CD4-positive, alpha-beta T cell treated with Interleukin-6 for 4 hours (primary cell): ENCODE results near the gene ZNF800.

Experiments used
- DNase-seq: peaks from one replicate; pipeline ENCODE4 v3.0.0-alpha.2; 2020; ENCODE audit warnings: mixed read lengths

ZNF800 gene

DNA sequence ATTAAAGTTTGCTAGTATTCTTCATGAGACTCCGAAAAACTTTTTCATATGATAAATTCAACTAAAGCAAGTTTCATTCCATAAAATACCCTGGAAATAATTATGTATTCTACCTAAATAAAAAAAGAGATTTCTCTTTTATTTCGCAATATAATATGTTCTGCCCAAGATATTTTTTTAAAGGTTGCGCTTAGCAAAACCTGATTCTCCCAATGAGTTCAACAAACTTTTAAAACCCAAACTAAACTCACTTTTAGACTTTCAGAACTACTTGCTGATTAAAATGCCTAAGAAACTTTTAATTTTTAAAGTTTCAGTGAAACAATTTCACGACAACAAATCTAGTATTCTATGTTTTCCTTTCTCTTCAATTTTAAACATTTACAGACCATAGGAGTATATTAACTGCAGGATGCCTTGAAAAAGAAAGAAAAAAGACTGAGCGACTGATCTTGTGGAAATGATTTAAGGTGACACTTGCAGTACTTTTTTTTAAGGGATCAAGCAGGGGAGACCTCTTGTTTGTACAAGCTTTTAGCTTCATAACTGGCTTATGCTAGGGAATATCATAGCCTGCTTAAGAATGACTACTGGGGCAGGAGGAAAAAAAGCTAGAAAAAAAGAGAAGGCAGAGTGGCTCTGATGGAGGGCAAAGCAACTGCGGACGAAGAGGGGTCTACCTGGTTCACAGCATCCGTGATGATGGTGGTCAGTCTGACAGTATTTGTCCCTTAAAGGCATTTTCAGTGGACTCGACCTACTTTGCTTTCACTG, 1.5 kb downstream of the ZNF800 start:
- no peak for DNase-seq

GRCh38 chr7:127390186-127390816, 2.2 kb downstream of the ZNF800 start:
- no peak for DNase-seq

GRCh38 chr7:127389321-127389720, 3.2 kb downstream of the ZNF800 start:
- no peak for DNase-seq

DNA sequence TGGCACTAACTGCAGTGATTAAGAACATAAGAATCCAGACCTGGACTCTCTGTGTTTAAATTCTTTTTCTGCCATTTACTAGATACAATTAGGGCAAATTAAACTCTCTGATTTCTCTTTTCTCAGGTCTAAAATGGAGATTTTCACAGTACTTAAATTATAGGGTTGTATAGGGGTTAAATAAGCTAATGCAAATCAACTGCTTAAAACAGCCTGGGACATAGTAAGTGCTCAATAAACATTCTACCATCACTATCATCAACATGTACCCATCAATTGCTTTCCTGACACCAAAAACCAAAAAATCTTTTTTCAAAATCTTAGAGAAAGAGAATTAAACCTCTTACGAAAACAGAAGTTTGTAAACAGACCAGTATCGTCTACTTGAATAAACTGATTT, 4.5 kb downstream of the ZNF800 start:
- DNase-seq = no peak

- DNase-seq = no peak
Measured at GRCh38 chr7:127383123-127383835, 9.2 kb downstream of the ZNF800 start.

- no peak for DNase-seq
Measured at GRCh38 chr7:127382301-127383085, 10.0 kb downstream of the ZNF800 start.

DNA sequence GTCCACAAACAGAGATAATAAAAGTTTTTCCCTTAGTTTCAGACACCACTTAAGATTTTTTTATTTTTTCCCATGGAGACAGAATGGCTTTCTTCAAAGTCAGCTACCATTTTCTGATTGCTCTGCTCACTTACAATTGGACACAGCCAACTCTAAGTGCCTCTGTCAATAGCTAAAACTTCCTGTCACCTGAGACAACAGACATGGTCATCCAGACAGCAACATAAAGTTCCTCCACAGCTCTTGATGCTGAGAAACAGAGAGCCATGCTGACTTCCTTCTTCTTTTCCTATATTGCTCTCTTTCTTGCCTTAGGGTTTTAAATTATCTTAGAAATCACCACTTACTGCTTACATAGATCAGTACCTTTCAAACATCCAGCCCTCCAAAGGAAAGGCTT, 12.0 kb downstream of the ZNF800 start:
- DNase-seq = no peak

DNA sequence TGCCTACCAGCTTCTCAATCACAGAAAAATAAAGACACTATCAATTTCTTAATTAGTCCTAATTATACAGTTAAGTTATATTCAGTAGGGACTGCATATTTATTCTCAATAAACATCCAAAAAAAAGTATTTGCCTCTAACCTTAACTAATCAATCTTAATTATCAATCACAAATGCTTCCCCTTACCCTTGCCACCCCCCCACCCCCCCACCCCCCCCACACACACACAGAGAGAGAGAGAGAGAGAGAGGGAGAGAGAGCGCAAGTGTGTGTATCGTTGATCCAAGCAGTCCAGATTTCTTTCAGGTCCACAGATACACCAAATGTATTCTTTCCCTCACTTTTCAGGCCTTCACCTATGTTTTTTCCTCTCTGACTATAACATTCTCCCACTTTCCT, 12.9 kb downstream of the ZNF800 start:
- no peak for DNase-seq

DNA sequence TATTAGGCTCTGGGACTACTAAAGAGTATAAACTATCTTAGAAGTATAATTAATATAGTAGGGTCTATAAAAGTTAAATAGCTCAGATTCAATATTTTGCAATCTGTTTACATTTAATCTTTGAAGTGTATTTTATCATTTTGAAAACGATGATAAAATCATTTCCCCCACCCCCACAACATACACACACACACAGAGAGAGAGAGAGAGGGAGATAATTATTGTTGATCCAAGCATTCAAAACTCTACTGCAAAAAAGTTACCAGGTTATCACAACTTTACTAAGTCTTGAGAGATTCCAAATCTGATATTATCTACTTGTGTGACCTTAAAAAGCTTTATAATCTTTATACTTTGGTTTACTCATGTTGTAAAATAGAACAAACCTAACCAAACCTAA, 14.0 kb downstream of the ZNF800 start:
- DNase-seq = no peak

- DNase-seq = no peak
Measured at GRCh38 chr7:127377425-127377824, 15.1 kb downstream of the ZNF800 start.

GRCh38 chr7:127375631-127376030, 16.9 kb downstream of the ZNF800 start:
- DNase-seq = no peak

GRCh38 chr7:127367679-127368078, 24.8 kb downstream of the ZNF800 start:
- DNase-seq = no peak

GRCh38 chr7:127366680-127367079, 25.8 kb downstream of the ZNF800 start:
- no peak for DNase-seq

DNA sequence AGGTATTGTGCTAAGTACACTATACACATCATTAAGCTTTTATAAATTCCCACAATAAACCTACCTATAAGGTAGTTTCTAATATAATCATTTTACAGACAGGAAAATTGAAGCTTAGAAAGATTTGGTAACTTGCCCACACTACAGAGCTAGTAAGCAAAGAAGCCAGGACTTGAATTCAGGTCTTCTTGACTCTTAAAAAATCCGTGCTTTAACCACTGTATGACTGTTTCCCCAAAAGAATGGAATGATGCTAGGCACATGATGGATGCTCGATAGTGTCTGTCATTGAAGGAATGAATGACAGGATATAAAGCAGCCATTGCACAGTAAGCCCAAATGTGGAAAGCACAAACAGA, 26.6 kb downstream of the ZNF800 start:
- DNase-seq = no peak

DNA sequence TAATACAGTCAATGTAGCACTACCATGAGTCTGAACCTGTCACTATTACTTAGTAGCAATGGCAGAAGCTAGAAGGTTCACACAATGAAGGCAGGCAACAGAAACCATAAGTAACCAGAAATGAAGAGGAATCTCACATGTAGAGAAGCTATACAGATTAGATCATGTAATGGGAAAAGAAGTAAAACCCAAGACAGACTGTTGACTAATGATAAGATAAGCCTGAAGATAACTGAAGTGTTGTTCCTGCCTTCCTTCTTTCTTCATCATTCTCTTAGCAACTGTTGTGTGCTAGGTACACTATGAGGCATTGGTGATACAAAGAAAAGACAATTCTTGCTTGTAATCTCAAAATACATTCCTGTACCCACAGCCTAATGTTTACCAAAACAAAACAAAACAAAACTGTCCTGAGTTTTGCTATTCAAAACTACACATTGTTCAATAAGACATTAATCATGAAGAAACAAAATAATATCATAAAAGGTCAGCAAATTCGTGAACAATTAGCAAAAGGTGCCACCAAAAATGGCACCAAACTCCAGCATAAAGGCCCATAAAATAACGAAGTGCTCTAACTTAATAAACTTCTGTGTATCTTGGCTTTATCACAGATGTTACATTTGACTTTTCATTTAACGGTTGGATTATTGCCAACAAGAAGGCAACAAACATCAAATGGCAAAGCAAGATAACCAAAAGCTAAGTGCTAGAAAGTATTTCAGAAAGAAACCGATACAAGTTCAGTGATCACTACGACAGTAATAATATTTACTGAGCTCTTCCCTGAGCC, 27.1 kb downstream of the ZNF800 start:
- DNase-seq = no peak

DNA sequence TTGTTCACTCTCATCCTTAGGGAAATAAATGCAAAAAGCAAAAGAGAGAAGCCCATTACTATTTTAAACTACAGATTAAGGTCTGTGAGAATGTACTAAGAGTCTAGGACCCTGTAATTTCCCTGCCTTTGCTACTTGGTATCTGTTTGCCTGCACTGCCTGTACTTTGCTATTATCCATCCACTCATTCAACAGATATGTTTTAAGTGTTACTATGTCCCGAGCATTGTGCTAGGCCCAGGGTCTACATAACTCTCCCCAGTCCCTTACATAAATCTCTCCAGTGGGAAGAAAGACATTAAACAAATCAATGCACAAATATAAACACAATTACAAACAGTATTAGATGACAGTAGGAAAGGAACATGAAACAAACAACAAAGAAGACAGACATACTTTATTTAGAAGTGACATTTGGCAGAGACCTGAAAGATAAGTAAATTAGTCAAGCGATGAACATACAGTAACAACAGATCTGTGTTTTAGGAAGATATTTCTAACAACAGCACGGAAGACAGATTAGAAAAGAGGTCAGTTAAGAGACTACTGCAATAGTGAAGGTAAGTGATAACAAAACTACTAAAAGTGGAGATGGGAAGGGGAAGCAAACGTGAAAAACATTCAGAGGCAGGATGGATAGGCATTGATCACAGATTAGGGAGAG, 30.0 kb downstream of the ZNF800 start:
- DNase-seq = no peak

DNA sequence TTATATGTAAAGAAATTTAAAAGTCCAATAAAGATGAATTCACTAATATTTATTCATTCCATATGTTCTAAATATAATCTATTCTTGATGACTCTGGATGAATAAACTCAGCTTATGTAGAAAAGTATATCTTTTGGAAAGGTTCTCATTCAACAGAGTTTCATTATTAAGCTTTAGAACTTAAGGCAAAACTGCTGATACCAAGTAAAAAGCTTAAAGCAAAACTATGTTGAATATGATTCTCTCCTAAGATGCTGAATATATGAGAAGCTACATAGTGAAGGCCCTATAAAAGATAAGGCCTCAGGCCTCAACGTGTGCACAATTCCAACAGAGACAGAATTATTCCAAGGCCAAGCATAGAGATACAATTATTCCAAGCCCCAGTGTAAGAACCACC, 30.8 kb downstream of the ZNF800 start:
- no peak for DNase-seq

DNA sequence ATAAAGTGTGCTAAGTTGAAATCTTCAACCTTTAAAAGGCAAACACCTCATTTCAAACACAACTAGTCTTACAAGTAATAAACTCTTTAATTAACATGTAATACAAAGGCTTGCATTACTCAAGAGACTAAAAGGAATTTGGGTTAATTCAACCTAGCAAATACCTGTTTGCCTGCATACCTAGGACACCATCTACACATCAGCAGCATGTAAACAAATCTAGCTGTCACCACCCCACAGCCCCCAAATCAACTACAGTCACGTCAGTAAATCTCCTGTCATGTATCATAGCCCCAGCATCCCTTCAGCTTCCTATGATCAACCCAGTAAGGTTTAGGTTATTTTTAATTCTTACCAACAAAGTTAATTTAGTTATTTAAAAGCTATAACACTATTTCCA, 33.5 kb downstream of the ZNF800 start:
- DNase-seq = no peak

DNA sequence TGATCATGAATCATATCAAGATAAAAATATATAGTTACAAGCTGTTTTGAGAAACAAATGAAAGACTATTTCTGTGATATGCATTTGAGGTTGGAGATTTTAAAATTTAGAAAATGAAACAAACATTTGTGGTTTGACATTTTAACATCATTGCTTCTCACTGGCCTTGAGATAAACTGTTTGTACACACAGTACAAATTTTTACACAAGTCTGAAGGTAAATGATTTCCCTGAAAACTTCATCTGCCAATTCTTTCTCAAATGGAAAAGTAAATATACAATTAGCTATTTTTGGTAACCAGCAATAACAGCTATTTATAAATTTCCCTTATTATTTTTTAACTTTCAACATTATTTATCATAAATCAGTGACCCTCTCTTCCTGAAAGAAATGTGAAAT, 38.6 kb downstream of the ZNF800 start:
- DNase-seq = no peak

DNA sequence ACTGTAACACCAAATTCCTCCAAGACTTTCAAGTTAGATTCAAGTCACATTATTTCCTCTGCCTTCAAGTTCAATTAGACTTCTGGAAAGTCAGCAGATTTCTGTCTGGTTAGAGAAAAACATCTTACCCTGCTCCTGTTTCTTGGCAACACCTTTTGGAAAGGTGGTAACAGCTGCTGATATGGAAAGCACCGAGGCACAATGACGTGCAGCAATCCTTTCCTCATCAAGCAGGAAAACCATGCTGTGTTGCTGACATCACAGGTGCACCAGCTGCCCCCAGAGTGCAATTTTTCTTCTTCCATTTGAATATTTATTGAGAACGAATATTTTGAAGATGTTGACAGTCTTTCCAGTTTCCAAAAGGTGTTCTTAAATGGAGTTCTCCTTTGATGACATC, 41.9 kb downstream of the ZNF800 start:
- DNase-seq = no peak

DNA sequence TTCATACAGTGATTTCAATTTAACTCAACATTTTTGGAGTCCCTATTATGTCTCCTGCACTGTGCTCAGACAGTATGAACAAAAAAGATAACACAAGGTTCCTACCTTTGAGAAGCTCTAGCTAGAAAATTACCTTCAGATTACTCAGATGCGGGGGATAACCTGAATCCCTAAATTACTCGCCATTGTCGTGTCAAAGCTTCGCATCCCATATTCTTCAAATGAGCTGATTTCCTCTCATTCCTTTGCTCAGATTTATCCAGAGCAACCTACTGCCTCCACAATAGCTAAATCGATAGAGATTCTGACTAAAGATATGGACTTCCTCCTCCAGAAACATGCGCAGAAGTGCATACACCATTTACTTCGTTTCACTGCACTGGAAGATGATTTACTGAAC, 42.6 kb downstream of the ZNF800 start:
- DNase-seq = no peak

GRCh38 chr7:127348247-127348631, 44.3 kb downstream of the ZNF800 start:
- DNase-seq = no peak
